GM12801 (cell line): ENCODE results near the gene MB21D2.

Experiments
- TF ChIP-seq, protein P1 (sequence below): IDR thresholded peaks from one replicate; pipeline ENCODE4 v1.5.1; 2011; ENCODE audit warnings: control low read depth; ENCODE audit not compliant: insufficient read length; ENCODE audit errors: extremely low read depth

MB21D2 gene

DNA sequence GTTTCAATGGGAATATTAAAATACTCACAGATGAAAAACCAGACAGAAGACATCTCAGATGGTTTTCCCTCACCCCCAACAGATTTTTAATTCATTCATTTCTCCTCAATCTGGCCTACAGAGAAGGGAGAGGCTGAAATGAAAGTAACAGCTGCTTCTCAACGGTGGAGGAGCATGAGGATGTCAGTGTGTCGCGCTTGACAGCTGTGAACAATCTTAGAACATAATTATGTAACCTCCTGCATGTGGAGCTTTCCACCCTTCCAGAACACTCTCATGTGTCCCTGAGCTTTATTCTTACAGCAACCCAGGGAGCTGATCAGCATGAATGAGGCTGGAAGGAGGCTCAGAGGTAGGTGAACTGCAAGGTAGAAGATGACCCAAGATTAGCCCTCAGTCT, 52.7 kb downstream of the MB21D2 start:
- TF ChIP-seq, protein P1, sequence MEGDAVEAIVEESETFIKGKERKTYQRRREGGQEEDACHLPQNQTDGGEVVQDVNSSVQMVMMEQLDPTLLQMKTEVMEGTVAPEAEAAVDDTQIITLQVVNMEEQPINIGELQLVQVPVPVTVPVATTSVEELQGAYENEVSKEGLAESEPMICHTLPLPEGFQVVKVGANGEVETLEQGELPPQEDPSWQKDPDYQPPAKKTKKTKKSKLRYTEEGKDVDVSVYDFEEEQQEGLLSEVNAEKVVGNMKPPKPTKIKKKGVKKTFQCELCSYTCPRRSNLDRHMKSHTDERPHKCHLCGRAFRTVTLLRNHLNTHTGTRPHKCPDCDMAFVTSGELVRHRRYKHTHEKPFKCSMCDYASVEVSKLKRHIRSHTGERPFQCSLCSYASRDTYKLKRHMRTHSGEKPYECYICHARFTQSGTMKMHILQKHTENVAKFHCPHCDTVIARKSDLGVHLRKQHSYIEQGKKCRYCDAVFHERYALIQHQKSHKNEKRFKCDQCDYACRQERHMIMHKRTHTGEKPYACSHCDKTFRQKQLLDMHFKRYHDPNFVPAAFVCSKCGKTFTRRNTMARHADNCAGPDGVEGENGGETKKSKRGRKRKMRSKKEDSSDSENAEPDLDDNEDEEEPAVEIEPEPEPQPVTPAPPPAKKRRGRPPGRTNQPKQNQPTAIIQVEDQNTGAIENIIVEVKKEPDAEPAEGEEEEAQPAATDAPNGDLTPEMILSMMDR: no peak

DNA sequence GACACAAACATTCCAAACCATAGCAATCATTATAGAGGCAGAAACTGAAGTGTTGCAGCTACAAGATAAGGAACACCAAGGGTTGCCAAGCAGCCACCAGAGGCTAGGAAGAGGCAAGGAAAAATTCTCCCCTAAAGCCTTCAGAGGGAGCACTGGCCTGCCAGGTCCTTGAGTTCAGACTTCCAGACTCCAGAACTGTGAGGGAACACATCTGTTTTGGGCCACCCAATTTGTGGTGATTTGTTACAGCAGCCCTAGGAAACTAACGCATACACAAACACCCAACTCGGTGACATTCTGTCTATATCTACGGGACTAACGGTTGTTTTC, 54.6 kb downstream of the MB21D2 start:
- TF ChIP-seq, protein P1: no peak

DNA sequence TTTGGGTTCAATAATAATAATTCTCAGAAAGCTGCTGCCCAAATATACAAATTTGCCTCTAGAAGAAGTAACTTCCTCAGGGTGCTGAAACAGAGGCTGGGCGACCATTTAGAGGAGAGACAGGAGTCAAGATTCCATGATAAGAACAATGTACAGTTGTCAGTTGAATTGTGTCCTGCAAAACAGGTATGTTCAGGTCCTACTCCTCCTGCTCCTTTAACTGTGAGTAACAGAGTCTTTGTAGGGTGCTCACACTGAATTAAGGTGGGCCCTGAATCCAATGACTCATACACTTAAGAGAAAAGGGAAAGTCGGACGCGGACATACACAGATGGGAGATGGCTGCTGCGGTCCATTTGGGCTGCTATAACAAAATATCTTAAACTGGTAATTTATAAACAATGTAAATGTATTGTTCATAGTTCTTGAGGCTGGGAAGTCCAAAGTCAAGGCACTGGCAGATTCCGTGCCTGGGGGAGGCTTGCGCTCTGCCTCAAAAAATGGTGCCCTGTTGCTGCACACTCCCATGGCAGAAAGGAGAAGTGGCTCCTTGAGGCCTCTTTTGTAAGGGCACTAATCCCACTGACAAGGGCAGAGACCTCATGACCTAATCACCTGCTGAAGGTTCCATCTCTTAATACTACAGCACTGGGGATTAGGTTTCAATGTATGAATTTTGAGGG, 55.1 kb downstream of the MB21D2 start:
- TF ChIP-seq, protein P1: no peak

DNA sequence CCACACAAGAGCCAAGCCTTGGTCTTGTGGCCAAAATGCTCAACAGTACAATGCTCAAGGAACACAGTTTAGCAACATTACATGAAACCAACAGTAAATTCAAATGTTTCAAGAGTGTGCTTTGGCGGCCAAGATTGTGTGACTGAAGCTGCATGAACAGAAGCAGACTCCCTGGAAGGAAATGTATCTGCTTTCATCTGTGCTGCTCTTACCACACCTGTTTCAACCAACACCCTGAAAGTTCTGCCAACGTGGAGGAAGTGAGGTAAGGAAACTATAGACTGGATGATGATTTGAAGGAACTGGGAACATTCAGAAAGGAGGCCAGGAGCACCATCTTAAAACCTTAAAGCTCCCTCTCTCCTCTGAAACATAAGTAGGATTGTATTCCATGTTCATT, 55.7 kb downstream of the MB21D2 start:
- TF ChIP-seq, protein P1: no peak

DNA sequence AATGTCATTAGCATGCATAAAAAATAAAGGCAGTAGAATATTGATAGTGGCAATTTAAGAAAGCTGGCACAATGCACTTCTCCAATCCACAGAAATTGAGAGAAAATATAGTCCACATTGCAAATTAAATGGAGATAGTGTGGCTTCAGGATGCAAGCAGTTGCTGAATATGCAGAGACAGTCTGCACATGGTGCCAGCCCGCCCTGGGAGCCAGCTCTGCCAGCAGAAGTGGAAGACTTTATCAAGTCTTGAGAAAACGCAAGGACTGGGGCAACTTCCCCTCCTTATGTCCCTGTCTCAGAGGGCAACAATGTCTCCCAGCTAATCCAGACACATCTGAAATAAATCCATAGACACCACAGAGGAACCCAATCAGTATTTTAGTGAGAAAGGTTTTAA, 57.2 kb downstream of the MB21D2 start:
- TF ChIP-seq, protein P1: no peak

DNA sequence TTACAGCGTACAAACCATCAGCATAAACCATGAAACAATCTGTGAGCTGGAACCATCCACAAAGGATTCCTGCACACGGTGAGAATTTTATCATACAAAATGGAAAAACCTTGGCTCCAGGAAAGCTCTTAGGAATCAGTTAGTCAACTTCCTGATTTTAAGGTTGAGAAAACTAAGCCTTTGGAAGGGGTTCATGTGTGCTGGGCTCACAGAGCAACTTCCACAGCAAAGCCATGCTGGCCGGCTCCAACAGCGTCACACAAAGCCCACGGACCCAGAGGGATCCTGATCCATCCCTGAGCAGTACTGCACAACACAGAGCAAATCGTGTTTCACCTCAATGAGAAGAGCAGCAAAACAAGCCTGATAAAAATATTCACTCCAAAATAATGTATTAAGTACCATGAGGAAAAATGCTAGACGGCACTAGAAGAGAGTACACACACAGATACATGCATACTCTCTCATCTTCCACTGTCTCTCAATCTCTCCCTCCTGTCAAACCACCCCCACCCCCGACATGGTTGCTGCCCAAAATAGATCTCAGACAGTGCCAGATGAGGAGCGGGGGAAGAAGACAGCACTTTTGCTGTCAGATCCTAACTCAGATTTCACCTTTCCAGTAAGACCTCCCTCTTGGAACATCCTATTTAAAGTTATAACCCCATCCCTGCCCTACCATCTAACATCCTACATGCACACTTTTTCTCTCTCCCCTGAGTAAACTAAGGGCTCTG, 58.6 kb downstream of the MB21D2 start:
- TF ChIP-seq, protein P1: no peak

DNA sequence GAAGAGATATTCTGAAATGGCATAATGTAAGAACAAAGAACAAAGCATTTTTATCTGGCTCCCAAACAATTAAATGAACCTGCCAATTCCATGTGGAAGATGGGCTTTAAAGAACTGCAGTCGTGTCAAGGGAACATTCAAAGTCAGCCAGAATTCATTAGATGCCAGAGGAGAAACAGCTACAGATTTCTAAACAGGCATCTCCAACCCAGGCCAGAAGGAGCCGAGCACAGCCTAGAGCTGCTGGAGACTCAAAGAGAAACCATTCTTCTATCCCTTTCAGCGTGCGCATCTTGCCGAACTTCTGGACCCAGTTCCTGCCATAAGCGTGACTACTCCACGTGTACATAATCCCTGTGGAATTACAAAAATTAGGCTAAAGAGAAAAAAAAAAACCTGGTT, 60.4 kb downstream of the MB21D2 start:
- TF ChIP-seq, protein P1: no peak
